H1 (cell line): ENCODE measurements around the gene TASP1. TPM values are rescaled to one million over a fixed set of nuclear protein-coding genes. Genes with fewer than 3 reads are reported as not detected.

Experiments
- ATF2 ChIP-seq: IDR thresholded peaks from 2 replicates; pipeline ENCODE4 v1.6.1; 2012; ENCODE audit warnings: low read length, inconsistent platforms
- CHD7 ChIP-seq: fragments of 300-600 bp; sonication (generic); IDR thresholded peaks from 2 replicates; pipeline ENCODE4 v1.7.1; 2012; ENCODE audit warnings: low read length, moderate library complexity, mild to moderate bottlenecking, inconsistent platforms; ENCODE audit not compliant: insufficient replicate concordance
- CTCF ChIP-seq, 3 experiments: IDR thresholded peaks; 1 replicate in 2 of 3; 2 replicates in 1 of 3; pipeline versions ENCODE4 v1.5.1 to v1.6.1; 2011; ENCODE audit warnings: low read length in 3 of 3, mild to moderate bottlenecking in 3 of 3, inconsistent platforms in 2 of 3, low read depth in 1 of 3, moderate library complexity in 1 of 3; ENCODE audit not compliant: insufficient read depth in 1 of 3; ENCODE audit errors: control extremely low read depth in 1 of 3
- RNF2 ChIP-seq: fragments of 200-900, 300-1000 bp; sonication (generic); IDR thresholded peaks from 2 replicates; pipeline ENCODE4 v1.7.1; 2016; ENCODE audit warnings: borderline replicate concordance, low read depth, mild to moderate bottlenecking, antibody characterized with exemption, low read length; ENCODE audit not compliant: poor library complexity, severe bottlenecking; ENCODE audit errors: missing control alignments
- SAP30 ChIP-seq: fragments of 300-600 bp; sonication (generic); IDR thresholded peaks from 2 replicates; pipeline ENCODE4 v1.7.1; 2012; ENCODE audit warnings: low read length, moderate library complexity, mild to moderate bottlenecking, inconsistent platforms; ENCODE audit not compliant: insufficient read depth, insufficient replicate concordance
- ZNF274 ChIP-seq: IDR thresholded peaks from 2 replicates; pipeline ENCODE4 v1.7.0; 2012; ENCODE audit warnings: low read length, borderline replicate concordance; ENCODE audit errors: extremely low read depth
- polyA plus RNA-seq, 7 experiments: library from polyadenylated mRNA; depleted of rRNA in 3 of 7; stranded (reverse) in 5 of 7; unstranded in 2 of 7; fragments of >200 nt in 5 of 7; fragments of 200-250 nt in 2 of 7; gene quantifications; 1 replicate in 5 of 7; 2 replicates in 1 of 7; 4 replicates in 1 of 7; pipeline versions ENCODE4 v1.2.1 to v1.2.3, GENCODE V29; 2011 to 2013; ENCODE audit warnings: missing spikeins in 2 of 7, mixed read lengths in 2 of 7
- total RNA-seq: library from RNA; stranded (reverse); fragmentation: NEBNext Ultra II Directional; extraction: Animal tissue kit (Norgen Biotek cat#: 25700); gene quantifications from 2 replicates; pipeline ENCODE4 v1.2.1, GENCODE V29; 2021

Gene TASP1
- total and polyA plus RNA-seq, 2 of the 8 experiments (the other 6 are each of a cell fraction or from before 2014, with no cell fraction given): 4.5 to 10.9 TPM

GRCh38 chr20:13363473-13363872 lies 275.3 kb downstream of the TASP1 start (continued):
- TF ChIP-seq CHD7: no peak
- TF ChIP-seq CTCF (IDR thresholded peaks at IDR 0.05; ENCODE audit: control extremely low read depth in 1 of 3, insufficient read depth in 1 of 3, low read depth in 1 of 3, low read length in 3 of 3): no peak
- no peak for TF ChIP-seq ZNF274
- TF ChIP-seq SAP30: no peak
- no peak for TF ChIP-seq RNF2
- TF ChIP-seq ATF2: no peak
